AG09309 (cell line): ENCODE measurements around the gene POLR3E.

ENCODE experiments used
- DNase-seq: peaks from one replicate; pipeline ENCODE4 v3.0.0-alpha.2; 2010; ENCODE audit warnings: low read depth
- H3K4me3 ChIP-seq: 2 replicates; pipeline ENCODE4 v1.5.1; 2011; ENCODE audit warnings: mild to moderate bottlenecking, low read depth, low read length, moderate library complexity; ENCODE audit not compliant: control insufficient read depth
- CTCF ChIP-seq: IDR thresholded peaks from 2 replicates; pipeline ENCODE4 v1.5.1; 2011; ENCODE audit warnings: mild to moderate bottlenecking, low read depth, low read length, inconsistent platforms; ENCODE audit not compliant: insufficient read depth, control insufficient read depth; ENCODE audit errors: missing control alignments

Gene POLR3E, protein sequence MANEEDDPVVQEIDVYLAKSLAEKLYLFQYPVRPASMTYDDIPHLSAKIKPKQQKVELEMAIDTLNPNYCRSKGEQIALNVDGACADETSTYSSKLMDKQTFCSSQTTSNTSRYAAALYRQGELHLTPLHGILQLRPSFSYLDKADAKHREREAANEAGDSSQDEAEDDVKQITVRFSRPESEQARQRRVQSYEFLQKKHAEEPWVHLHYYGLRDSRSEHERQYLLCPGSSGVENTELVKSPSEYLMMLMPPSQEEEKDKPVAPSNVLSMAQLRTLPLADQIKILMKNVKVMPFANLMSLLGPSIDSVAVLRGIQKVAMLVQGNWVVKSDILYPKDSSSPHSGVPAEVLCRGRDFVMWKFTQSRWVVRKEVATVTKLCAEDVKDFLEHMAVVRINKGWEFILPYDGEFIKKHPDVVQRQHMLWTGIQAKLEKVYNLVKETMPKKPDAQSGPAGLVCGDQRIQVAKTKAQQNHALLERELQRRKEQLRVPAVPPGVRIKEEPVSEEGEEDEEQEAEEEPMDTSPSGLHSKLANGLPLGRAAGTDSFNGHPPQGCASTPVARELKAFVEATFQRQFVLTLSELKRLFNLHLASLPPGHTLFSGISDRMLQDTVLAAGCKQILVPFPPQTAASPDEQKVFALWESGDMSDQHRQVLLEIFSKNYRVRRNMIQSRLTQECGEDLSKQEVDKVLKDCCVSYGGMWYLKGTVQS

DNA sequence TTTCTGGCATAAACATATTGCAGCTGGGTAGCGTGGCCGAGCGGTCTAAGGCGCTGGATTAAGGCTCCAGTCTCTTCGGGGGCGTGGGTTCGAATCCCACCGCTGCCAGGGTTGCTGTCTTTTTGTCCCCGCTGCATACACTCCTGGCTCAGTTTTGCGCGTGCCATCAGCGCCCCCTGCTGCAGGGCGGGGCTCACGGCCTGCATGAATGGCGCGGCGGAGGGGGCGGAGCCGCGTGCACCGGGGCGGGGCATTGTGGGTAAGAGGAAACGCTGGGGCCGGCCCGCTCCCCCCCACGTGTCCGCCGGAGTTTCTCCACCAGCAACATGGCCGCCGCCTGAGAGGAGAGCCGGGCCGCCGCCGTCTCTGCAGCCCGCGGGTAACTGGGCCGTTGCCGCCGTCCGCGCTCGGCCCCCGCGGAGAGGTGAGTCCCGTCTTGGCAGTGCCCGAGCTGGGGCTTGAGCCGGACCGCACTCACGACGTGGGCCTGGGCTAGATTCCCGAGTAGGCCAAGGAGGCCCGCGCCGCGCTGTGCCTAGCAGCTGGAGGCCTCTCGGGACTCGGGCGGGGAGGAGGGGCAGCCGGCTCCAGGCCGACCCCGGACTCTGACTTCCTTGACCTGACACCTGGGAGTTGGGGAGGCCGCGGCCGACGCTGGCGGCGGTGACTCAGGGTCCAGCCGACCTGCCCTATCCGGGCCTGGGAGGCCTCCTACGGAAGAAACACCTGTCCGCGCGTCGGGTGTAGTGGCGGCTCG lies at the start of gene POLR3E:
Gene POLR3E (plus strand): TSS at position 296 of the 757 bp plus-strand sequence. CDS start 5,560 bp downstream, outside the sequence.
- TF ChIP-seq CTCF = peak; percentile 81
- peak; percentile 87 for DNase-seq
- peak within 1 kb of the TSS; percentile 95 for H3K4me3 ChIP-seq

- no peak overlapping the region for H3K4me3 ChIP-seq
- DNase-seq = no peak
- no peak for TF ChIP-seq CTCF
These were observed 46.7 kb upstream of the POLR3E start for GRCh38 chr16:22250522-22250921.

GRCh38 chr16:22252317-22252716 lies 44.9 kb upstream of the POLR3E start:
- DNase-seq = no peak
- H3K4me3 ChIP-seq = no peak overlapping the region
- no peak for TF ChIP-seq CTCF

- no peak for DNase-seq
- no peak for TF ChIP-seq CTCF
- H3K4me3 ChIP-seq = no peak overlapping the region
These were observed 43.9 kb upstream of the POLR3E start for GRCh38 chr16:22253272-22253671.

DNA sequence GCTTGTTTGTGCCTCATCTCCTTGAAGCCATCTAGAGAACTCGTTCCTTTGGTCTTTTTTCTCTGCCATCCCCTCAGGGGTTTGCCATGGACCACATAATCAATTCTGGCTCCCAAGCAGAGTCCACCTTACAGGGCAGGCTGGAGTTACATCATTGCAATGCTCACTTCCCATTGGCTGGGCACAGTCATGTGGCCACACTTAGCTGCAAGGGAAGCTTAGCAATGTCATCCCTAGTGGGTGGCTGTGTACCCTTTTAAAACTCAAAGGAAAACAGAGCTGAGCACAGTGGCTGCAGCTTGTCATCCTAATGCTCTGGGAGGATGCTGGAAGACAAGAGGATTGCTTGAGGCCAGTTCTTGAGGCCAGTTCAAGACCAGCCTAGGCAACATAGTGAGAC lies 41.9 kb upstream of the POLR3E start:
- no peak for DNase-seq
- H3K4me3 ChIP-seq = no peak overlapping the region
- no peak for TF ChIP-seq CTCF

DNA sequence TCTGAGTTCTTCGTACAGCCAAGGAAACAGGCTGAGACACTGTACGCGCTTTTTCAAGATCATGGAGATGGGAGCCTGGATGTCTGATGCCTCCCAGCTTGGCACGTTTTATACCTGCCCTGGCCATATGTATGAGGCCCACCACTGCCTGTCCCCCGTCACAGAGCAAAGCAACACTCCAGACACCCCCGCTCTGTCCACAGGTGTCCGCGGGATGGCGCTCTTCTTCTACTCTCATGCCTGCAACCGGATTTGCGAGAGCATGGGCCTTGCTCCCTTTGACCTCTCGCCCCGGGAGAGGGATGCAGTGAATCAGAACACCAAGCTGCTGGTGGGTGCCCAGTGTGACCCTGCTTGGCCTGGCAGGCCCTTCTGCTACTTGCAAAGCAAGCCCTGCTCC lies 39.8 kb upstream of the POLR3E start:
- TF ChIP-seq CTCF = no peak
- no peak for DNase-seq
- no peak overlapping the region for H3K4me3 ChIP-seq
